Activated CD4-positive, alpha-beta memory T cell treated with anti-CD3 and anti-CD28 coated beads, Interleukin-2, amount 10 ng/mL, durations not matched to agents 7 days and 5 days (primary cell): ENCODE measurements around the gene IL4R. TPM values are rescaled to one million over a fixed set of nuclear protein-coding genes. Genes with fewer than 3 reads are reported as not detected.

ENCODE experiments used
- CTCF ChIA-PET: fragments of 350-600 bp; sonication (Branson Sonifier 250); formaldehyde crosslinking; loops from one replicate; lab custom pipeline; 2021; ENCODE audit warnings: antibody characterized with exemption, inconsistent platforms; lab: Charles Lee
- POLR2A ChIA-PET: fragments of 350-600 bp; sonication (Branson Sonifier 250); formaldehyde crosslinking; loops from one replicate; lab custom pipeline; 2021; ENCODE audit warnings: antibody characterized with exemption; lab: Charles Lee
- DNase-seq: peaks from one replicate; pipeline ENCODE4 v3.0.0-alpha.2; 2020
- H3K27ac Mint-ChIP-seq: one replicate; pipeline ENCODE4 v1.8.0; 2021; ENCODE audit warnings: mild to moderate bottlenecking, mixed read lengths
- H3K27me3 Mint-ChIP-seq: one replicate; pipeline ENCODE4 v1.8.0; 2021; ENCODE audit warnings: mixed read lengths
- H3K36me3 Mint-ChIP-seq: one replicate; pipeline ENCODE4 v1.8.0; 2021; ENCODE audit warnings: low read depth, mixed read lengths
- H3K4me1 Mint-ChIP-seq: one replicate; pipeline ENCODE4 v1.8.0; 2021; ENCODE audit warnings: mixed read lengths
- H3K4me3 Mint-ChIP-seq: one replicate; pipeline ENCODE4 v1.8.0; 2021; ENCODE audit warnings: mild to moderate bottlenecking, mixed read lengths
- H3K9me3 Mint-ChIP-seq: one replicate; pipeline ENCODE4 v1.8.0; 2021; ENCODE audit warnings: mixed read lengths
- total RNA-seq, 2 experiments: library from RNA; stranded (reverse); gene quantifications; one replicate each; pipeline ENCODE4 v1.2.3, GENCODE V29; 2021

Gene IL4R
- total RNA-seq, 2 experiments from 2014 or later: 257 to 268 TPM

DNA sequence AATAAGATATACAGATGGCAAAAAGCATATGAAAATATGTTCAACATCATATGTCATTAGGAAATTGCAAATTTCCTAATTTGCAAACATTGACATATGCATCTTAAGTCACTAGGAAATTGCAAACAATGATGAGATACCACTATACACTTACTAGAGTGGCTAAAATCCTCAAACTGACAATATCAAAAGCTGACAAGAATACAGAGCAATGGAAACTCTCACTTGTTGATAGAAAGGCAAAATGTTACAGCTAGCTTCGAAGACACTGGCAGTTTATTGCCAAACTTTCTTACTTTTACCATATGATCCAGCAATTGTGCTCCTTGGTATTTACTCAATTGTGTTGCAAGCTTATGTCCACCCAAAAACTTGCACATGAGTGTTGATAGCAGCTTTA, 5.0 kb upstream of the IL4R start:
- Mint-ChIP-seq H3K4me1 (peaks cover 27% of the 10 kb centered on the region), H3K9me3 (peaks cover 16% of the 10 kb centered on the region), H3K4me3 (no peak overlapping the region), H3K27me3 (peaks cover 10% of the 10 kb centered on the region), H3K27ac (no peak overlapping the region), H3K36me3 (peaks cover 13% of the 10 kb centered on the region)
- no peak for DNase-seq
- POLR2A ChIA-PET: no interaction called here
- CTCF ChIA-PET: no interaction called here

DNA sequence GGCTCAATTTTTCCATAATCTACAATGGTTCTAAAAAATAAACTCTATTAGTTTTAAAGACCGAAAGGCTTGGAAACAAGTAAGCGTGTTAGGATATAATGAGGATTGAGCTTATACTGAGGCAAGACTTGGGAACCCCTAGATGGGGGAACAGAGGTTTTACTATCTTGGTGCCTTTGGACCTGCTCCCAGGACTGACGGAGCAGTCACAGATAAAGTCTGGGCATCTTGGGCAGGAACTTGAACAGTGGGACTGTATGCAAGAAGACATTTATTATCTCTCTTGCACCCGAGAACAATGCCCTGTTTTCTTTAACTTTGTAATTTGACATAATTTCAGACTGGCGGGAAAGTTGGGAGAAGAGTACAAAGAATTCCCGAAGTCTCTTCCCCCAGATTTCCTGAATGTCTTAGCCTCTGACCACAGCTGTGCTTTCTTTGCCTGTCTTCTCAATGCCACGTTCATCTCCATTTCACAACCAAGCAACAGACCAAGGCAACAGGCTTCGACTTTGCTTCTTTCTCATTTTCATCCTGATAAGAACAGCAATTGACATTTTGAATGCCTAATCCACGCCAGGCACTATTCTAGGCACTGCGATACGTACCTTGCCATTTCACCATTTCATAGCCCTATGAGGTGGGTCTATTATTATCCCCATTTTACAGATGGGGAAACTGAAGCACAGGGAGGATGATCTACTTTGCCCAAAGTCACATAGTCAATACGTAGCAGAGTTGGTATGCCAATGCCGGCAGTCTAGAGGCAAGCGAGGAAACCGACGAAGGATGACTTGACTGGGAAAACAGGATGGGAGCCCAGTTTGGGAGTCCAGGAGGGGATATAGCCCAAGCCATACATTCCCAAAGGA, 3.0 kb upstream of the IL4R start:
- Mint-ChIP-seq H3K36me3 (peaks cover 25% of the 10 kb centered on the region), H3K9me3 (peaks cover 11% of the 10 kb centered on the region), H3K27me3 (peaks cover 10% of the 10 kb centered on the region), H3K27ac (no peak overlapping the region), H3K4me1 (peaks cover 25% of the 10 kb centered on the region), H3K4me3 (no peak overlapping the region)
- POLR2A ChIA-PET: interaction anchor here (0.6 to 3.1 kb wide), 6 partner anchors 14 to 76 kb away, joined by 3 to 16 read pairs (median 3); no protein-coding TSS in a partner anchor
- CTCF ChIA-PET: interaction anchor here (1.0 kb wide), 1 partner anchor 75 kb away, joined by 4 read pairs; no protein-coding TSS in a partner anchor
- no peak for DNase-seq

DNA sequence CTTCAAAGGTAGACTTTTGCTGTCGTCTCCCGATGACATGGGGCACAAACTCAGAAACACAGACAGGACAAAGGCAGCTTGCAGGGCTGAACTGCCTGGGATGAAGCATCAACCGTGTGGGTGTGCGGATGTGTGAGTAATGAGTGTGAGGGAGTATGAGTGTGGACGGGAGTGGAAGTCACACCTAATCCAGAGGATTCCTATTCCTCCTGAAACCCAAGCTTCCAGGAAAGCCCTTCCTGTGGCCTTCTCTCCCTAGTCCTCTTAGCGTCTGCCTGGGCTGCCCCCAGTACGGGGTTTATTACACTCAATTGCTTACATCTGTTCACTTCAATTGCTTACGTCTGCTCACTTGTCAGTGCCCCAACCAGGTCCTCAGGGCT, 2.3 kb upstream of the IL4R start:
- POLR2A ChIA-PET: interaction anchor here (0.6 to 3.1 kb wide), 7 partner anchors 15 to 76 kb away, joined by 3 to 16 read pairs (median 3); no protein-coding TSS in a partner anchor
- no peak for DNase-seq
- CTCF ChIA-PET: no interaction called here
- Mint-ChIP-seq H3K9me3 (peaks cover 6% of the 10 kb centered on the region), H3K27me3 (peaks cover 10% of the 10 kb centered on the region), H3K4me3 (no peak overlapping the region), H3K27ac (no peak overlapping the region), H3K4me1 (peaks cover 26% of the 10 kb centered on the region), H3K36me3 (peaks cover 27% of the 10 kb centered on the region)

DNA sequence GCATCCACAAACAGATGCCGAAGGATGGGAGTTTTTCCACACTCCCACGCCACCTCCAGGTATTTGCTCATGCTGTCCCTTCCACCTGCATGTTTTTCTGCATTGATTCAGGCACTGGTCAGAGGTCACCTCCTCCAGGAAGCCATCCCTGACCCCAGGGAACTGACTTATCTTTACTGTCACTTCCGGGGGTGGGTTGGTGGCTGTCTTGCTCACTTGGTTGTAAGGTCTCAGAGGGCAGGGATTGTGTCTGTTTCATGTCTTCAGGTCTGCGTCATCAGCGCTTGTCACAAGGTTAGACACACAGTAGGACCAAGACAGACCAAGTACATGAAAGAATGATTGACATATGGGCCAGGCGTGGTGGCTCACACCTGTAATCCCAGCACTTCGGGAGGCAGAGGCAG, 1.9 kb upstream of the IL4R start:
- H3K4me3 Mint-ChIP-seq: peak overlapping the region; percentile 3
- peaks cover 10% of the 10 kb centered on the region for H3K27me3 Mint-ChIP-seq
- peaks cover 28% of the 10 kb centered on the region for H3K36me3 Mint-ChIP-seq
- peaks cover 28% of the 10 kb centered on the region for H3K4me1 Mint-ChIP-seq
- POLR2A ChIA-PET: interaction anchor here (0.6 to 3.1 kb wide), 11 partner anchors 16 to 153 kb away, joined by 3 to 16 read pairs (median 3); no protein-coding TSS in a partner anchor
- CTCF ChIA-PET: interaction anchor here (1.2 kb wide), 3 partner anchors 8 to 135 kb away, joined by 3 to 4 read pairs (median 4); no protein-coding TSS in a partner anchor
- peaks cover 2% of the 10 kb centered on the region for H3K9me3 Mint-ChIP-seq
- no peak for DNase-seq
- H3K27ac Mint-ChIP-seq: no peak overlapping the region

DNA sequence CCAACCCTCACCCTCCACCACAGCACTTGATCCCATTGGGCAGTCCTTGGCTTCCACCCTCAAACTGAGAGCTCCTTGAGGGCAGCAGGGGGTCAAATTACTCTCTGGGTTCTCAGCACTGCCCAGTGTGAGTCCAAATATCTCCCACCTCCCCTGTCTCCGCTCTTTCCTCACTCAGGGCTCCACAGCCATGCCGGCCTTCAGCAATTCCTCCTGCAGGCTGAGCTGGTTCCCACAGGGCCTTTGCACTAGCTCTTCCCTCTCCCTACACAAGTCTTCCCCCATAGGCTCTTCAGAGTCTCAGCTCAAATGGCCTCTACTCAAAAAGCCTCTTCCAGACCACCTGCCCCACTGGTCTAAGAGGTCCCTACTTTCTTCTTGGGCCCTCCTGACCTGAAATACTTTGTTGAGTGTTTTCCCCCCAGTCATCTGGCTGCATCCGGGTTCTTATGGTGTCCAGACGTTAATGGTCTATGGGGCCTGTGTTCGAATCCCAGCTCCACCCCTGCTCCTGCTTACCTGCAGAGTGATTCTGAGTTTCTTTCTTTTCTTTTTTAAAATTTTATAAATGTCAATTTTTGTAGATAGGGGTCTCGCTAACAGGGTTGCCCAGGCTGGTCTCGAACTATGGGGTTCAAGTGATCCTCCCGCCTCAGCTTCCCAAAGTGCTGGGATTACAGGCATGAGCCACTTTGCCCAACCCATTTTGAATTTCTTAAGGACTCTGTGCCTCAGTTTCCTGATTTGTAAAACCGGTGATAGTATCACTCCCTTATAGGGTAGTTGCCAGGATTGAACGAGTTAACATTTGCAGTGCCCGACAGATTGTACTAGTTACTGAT, 973 bp upstream of the IL4R start:
- H3K9me3 Mint-ChIP-seq: peaks cover 2% of the 10 kb centered on the region
- ChIA-PET CTCF (interaction anchor here (0.6 to 1.2 kb wide), 4 partner anchors 9 to 841 kb away, joined by 3 to 4 read pairs (median 4); no protein-coding TSS in a partner anchor), POLR2A (interaction anchor here (0.7 to 3.1 kb wide), 17 partner anchors 9 to 152 kb away, joined by 3 to 16 read pairs (median 3); no protein-coding TSS in a partner anchor)
- H3K4me3 Mint-ChIP-seq: peak overlapping the region; percentile 83
- peaks cover 37% of the 10 kb centered on the region for H3K36me3 Mint-ChIP-seq
- H3K4me1 Mint-ChIP-seq: peaks cover 37% of the 10 kb centered on the region
- peak overlapping the region; percentile 86 for H3K27ac Mint-ChIP-seq
- peaks cover 10% of the 10 kb centered on the region for H3K27me3 Mint-ChIP-seq
- no peak for DNase-seq

DNA sequence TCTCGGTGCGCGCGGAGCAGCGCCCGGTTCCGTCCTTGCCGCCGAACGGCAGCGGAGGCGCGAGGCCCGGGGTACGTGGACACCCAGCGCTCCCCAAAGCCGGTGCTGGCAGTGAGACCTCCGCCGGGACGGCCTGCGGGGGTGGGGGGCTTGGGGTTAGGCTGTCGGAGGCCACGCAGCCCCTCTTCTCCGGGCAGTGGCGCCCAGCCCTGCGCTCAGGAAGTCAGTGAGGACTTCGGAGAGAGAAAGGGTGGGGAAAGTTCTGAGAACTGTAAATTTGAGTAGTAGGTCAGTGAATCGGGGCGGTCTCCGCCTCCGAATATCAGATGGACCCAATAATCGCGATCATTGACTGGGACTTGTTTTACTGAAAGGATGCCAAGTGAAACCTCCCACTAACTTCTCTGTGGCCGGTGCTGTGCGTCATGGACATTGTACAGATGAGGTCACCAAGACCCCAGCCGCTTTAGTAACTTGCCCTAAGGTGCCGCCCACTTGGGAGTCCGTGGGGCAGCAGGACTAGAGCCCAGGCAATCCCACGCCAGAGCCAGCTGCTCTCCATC, 468 bp downstream of the IL4R start:
- Mint-ChIP-seq H3K27ac (peak overlapping the region; percentile 98), H3K9me3 (no peaks in the 10 kb centered on the region), H3K4me1 (peaks cover 51% of the 10 kb centered on the region), H3K36me3 (peaks cover 51% of the 10 kb centered on the region), H3K27me3 (peaks cover 6% of the 10 kb centered on the region), H3K4me3 (peak overlapping the region; percentile 97)
- peak; percentile 74 for DNase-seq
- CTCF ChIA-PET: interaction anchor here (1.3 to 10.1 kb wide), 4 partner anchors 40 to 135 kb away, joined by 5 to 146 read pairs (median 44); no protein-coding TSS in a partner anchor
- POLR2A ChIA-PET: interaction anchor here (1.1 to 10.1 kb wide), 10 partner anchors 9 to 140 kb away, joined by 4 to 448 read pairs (median 64); partner anchors contain the start of genes IL21R and NSMCE1

DNA sequence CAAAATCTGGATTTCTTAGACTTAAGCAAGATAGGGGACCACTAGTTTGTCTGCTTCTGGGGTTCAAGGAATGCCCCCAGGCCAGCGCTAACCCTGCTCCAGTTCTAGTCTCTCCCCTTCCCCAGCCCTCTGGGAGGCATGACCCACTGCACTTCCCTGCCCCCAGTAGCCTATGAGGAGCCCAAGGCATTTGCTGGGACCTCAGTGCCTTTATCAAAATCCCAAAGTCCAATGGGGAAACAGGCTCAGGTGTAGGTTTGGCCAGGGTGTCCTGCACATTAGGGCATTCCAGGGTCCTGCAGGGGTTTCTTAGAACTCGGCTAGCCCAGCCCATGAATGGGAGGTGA, 1.2 kb downstream of the IL4R start:
- Mint-ChIP-seq H3K27me3 (peaks cover 5% of the 10 kb centered on the region), H3K9me3 (no peaks in the 10 kb centered on the region), H3K4me1 (peaks cover 58% of the 10 kb centered on the region), H3K36me3 (peaks cover 59% of the 10 kb centered on the region), H3K4me3 (peak overlapping the region; percentile 97), H3K27ac (peak overlapping the region; percentile 98)
- ChIA-PET CTCF (interaction anchor here (0.8 to 10.1 kb wide), 6 partner anchors 24 to 136 kb away, joined by 3 to 146 read pairs (median 27); no protein-coding TSS in a partner anchor), POLR2A (interaction anchor here (0.9 to 10.1 kb wide), 15 partner anchors 10 to 141 kb away, joined by 3 to 448 read pairs (median 27); partner anchors contain the start of genes IL21R, KDM8 and NSMCE1)
- DNase-seq: no peak

DNA sequence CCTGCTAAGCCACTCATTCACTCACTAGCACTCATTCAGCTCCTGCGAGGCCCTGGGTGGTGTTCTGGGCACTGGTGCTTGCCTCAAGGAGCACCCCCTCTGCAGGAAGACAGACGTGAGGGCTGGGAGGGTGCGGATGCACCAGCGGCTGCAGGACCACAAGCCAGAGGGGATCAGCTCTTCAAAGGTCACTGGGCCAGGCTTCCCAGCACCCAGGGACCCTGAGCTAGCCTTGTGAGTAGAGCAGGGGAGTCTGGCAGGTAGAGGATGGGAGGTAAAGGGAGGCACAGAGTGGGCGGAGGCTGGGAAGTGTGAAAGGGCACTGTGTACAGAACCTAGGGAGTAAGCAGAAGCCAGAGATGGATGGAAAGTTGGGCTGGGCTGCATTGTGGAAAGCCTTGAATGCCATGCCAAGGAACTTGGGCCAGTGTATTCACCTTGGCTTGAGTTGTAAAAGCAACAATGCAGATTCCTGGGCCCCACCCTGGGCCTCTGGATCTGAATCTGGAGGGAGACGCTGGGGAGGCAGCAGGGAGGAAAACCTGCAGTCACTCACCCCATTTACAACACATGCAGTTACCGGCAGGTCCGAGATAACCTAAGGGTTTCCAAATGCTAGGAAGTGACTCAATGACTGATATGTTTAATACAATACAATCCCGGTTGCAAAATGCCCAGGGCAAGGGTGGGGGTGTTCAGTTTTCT, 1.7 kb downstream of the IL4R start:
- DNase-seq: peak; percentile 77
- POLR2A ChIA-PET: interaction anchor here (0.9 to 10.1 kb wide), 19 partner anchors 10 to 142 kb away, joined by 3 to 448 read pairs (median 9); partner anchors contain the start of genes IL21R, KDM8 and NSMCE1
- H3K27ac Mint-ChIP-seq: peak overlapping the region; percentile 98
- H3K4me3 Mint-ChIP-seq: peak overlapping the region; percentile 97
- peaks cover 5% of the 10 kb centered on the region for H3K27me3 Mint-ChIP-seq
- peaks cover 63% of the 10 kb centered on the region for H3K4me1 Mint-ChIP-seq
- no peaks in the 10 kb centered on the region for H3K9me3 Mint-ChIP-seq
- peaks cover 62% of the 10 kb centered on the region for H3K36me3 Mint-ChIP-seq
- CTCF ChIA-PET: interaction anchor here (0.8 to 10.1 kb wide), 9 partner anchors 24 to 144 kb away, joined by 3 to 146 read pairs (median 5); partner anchors contain the start of gene KDM8

DNA sequence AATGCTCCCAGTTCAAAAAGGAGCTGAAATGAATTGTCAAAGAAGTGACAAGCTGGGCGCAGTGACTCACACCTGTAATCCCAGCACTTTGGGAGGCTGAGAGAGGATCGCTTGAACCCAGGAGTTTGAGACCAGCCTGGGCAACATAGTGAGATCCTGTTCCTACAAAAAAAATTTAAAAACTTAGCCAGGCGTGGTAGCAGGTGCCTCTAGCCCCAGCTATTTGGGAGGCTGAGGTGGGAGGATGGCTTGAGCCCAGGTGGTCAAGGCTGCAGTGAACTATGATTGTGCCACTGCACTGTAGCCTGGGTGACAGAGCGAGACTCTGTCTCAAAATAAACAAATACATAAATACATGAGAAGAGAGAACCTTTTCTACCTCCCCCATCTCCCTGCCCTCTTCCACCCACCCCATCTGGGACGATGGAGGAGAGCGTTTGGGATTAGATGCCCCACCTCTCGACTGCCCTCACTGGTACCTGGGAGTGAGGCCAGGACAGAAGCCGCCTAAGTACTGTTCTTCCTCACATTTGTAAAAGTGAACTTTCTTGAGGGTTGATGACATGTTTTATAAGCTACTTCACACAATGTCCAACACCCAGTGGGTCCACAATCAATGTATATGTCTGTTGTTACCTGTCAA, 2.4 kb downstream of the IL4R start:
- ChIA-PET CTCF (interaction anchor here (0.9 to 10.1 kb wide), 11 partner anchors 13 to 147 kb away, joined by 3 to 146 read pairs (median 5); partner anchors contain the start of gene KDM8), POLR2A (interaction anchor here (0.7 to 10.1 kb wide), 22 partner anchors 11 to 142 kb away, joined by 3 to 448 read pairs (median 13); partner anchors contain the start of genes IL21R, KDM8 and NSMCE1)
- Mint-ChIP-seq H3K9me3 (no peaks in the 10 kb centered on the region), H3K4me3 (peak overlapping the region; percentile 97), H3K27me3 (peaks cover 3% of the 10 kb centered on the region), H3K27ac (peak overlapping the region; percentile 98), H3K36me3 (peaks cover 69% of the 10 kb centered on the region), H3K4me1 (peaks cover 68% of the 10 kb centered on the region)
- no peak for DNase-seq

DNA sequence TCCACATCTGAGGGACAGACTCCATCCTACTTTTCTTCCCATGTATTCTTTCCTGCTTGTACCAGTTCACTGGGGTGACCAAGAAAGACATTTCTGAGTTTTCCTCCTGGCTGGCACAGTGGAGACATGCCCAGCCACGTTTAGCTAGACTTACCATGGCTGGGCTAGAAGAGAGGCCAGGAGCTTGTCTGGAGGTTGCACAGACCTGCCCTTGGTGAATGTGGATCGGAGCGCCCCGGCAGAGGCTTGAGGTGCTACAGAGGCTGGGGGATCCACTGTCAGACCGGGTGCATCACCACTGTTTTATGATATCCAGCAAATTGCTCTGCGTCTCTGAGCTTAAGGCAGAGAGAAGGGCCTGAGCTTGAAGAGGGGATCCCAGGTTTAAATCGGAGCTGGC, 3.5 kb downstream of the IL4R start:
- Mint-ChIP-seq H3K27me3 (peaks cover 3% of the 10 kb centered on the region), H3K4me1 (peaks cover 73% of the 10 kb centered on the region), H3K4me3 (peak overlapping the region; percentile 97), H3K9me3 (no peaks in the 10 kb centered on the region), H3K36me3 (peaks cover 79% of the 10 kb centered on the region), H3K27ac (peak overlapping the region; percentile 98)
- peak; percentile 28 for DNase-seq
- CTCF ChIA-PET: interaction anchor here (0.8 to 10.1 kb wide), 14 partner anchors 12 to 148 kb away, joined by 3 to 146 read pairs (median 5); partner anchors contain the start of gene KDM8
- POLR2A ChIA-PET: interaction anchor here (0.9 to 10.1 kb wide), 28 partner anchors 11 to 148 kb away, joined by 3 to 448 read pairs (median 10); partner anchors contain the start of genes IL21R, KDM8 and NSMCE1
